HepG2 (cell line): ENCODE measurements around the gene ZNF853. TPM values are rescaled to one million over a fixed set of nuclear protein-coding genes. Genes with fewer than 3 reads are reported as not detected.

Experiments used
- ARNT ChIP-seq: fragments of 450-650 bp; IDR thresholded peaks from 2 replicates; pipeline ENCODE4 v1.6.1; 2017
- CREM ChIP-seq, 2 experiments: sonication (generic) in 1 of 2; formaldehyde crosslinking in 1 of 2; IDR thresholded peaks; 2 replicates each; pipeline versions ENCODE4 v1.4.0 to v1.6.1; 2016 to 2020; ENCODE audit warnings: antibody characterized with exemption in 1 of 2, mild to moderate bottlenecking in 1 of 2, missing genetic modification reagents in 1 of 2
- GTF2F1 ChIP-seq: fragments of 150-350 bp; IDR thresholded peaks from 2 replicates; pipeline ENCODE4 v1.6.1; 2014; ENCODE audit warnings: low read length
- HOXA5 ChIP-seq: sonication (generic); formaldehyde crosslinking; IDR thresholded peaks from 2 replicates; pipeline ENCODE4 v1.4.0; 2020; ENCODE audit warnings: missing genetic modification reagents
- ISL2 ChIP-seq: sonication (generic); formaldehyde crosslinking; IDR thresholded peaks from 2 replicates; pipeline ENCODE4 v1.5.0; 2020; ENCODE audit warnings: missing genetic modification reagents
- JDP2 ChIP-seq: sonication (generic); formaldehyde crosslinking; IDR thresholded peaks from 2 replicates; pipeline ENCODE4 v1.8.1; 2022; ENCODE audit warnings: missing genetic modification reagents, borderline replicate concordance
- SMAD3 ChIP-seq: sonication (generic); formaldehyde crosslinking; IDR thresholded peaks from 2 replicates; pipeline ENCODE4 v1.4.0; 2020; ENCODE audit warnings: missing genetic modification reagents
- ZNF292 ChIP-seq: sonication (generic); formaldehyde crosslinking; IDR thresholded peaks from 2 replicates; pipeline ENCODE4 v1.8.1; 2022; ENCODE audit warnings: mild to moderate bottlenecking, low read depth, missing genetic modification reagents, borderline replicate concordance
- ZNF607 ChIP-seq: sonication (generic); formaldehyde crosslinking; IDR thresholded peaks from 2 replicates; pipeline ENCODE4 v1.5.1; 2020; ENCODE audit warnings: missing genetic modification reagents, mild to moderate bottlenecking, borderline replicate concordance
- ZNF7 ChIP-seq: IDR thresholded peaks from 2 replicates; pipeline ENCODE4 v1.6.1; 2016; ENCODE audit warnings: missing biosample characterization, missing genetic modification reagents
- ZNF841 ChIP-seq: sonication (generic); formaldehyde crosslinking; IDR thresholded peaks from 2 replicates; pipeline ENCODE4 v1.8.1; 2023; ENCODE audit warnings: missing genetic modification reagents, borderline replicate concordance
- polyA plus RNA-seq, 8 experiments: library from polyadenylated mRNA; depleted of rRNA in 3 of 8; stranded (reverse) in 7 of 8; unstranded in 1 of 8; fragments of >200 nt; fragmentation: Illumina TruSeq in 4 of 8; extraction: Trizol in 4 of 8; gene quantifications; 2 replicates each; pipeline versions ENCODE4 v1.2.1 to v1.2.3, GENCODE V29; 2011 to 2016; ENCODE audit warnings: low read depth in 4 of 8, missing spikeins in 1 of 8, mixed read lengths in 1 of 8; ENCODE audit not compliant: insufficient read depth in 1 of 8
- total RNA-seq, 5 experiments: library from RNA; depleted of rRNA; stranded (reverse); fragments of >200 nt; fragmentation: Illumina TruSeq; extraction: Trizol; gene quantifications; 2 replicates each; pipeline ENCODE4 v1.2.3, GENCODE V29; 2016; ENCODE audit warnings: low read depth in 1 of 5
- TF ChIP-seq, protein P1 (sequence below): IDR thresholded peaks from 2 replicates; pipeline ENCODE4 v1.4.0; 2020; ENCODE audit warnings: mild to moderate bottlenecking, missing genetic modification reagents
- TF ChIP-seq, protein P2 (sequence below): sonication (generic); formaldehyde crosslinking; IDR thresholded peaks from 2 replicates; pipeline ENCODE4 v1.8.0; 2022; ENCODE audit warnings: missing genetic modification reagents, low read depth, mild to moderate bottlenecking, borderline replicate concordance
- TF ChIP-seq, protein P3 (sequence below): fragments of 450-650 bp; IDR thresholded peaks from 2 replicates; pipeline ENCODE4 v1.6.1; 2016
- TF ChIP-seq, protein P4 (sequence below): sonication (generic); formaldehyde crosslinking; IDR thresholded peaks from 2 replicates; pipeline ENCODE4 v1.4.0; 2020; ENCODE audit warnings: low read depth, mild to moderate bottlenecking, missing genetic modification reagents
- TF ChIP-seq, protein P5 (sequence below): sonication (generic); formaldehyde crosslinking; IDR thresholded peaks from 2 replicates; pipeline ENCODE4 v1.9.0; 2022; ENCODE audit warnings: missing genetic modification reagents, mild to moderate bottlenecking, borderline replicate concordance
- TF ChIP-seq, protein P6 (sequence below): sonication (generic); formaldehyde crosslinking; IDR thresholded peaks from 2 replicates; pipeline ENCODE4 v1.4.0; 2020; ENCODE audit warnings: missing genetic modification reagents
- TF ChIP-seq, protein P7 (sequence below): sonication (generic); formaldehyde crosslinking; IDR thresholded peaks from 2 replicates; pipeline ENCODE4 v1.4.0; 2020; ENCODE audit warnings: missing genetic modification reagents

The ZNF853 gene
- total and polyA plus RNA-seq, 2 of the 13 experiments (the other 11 are each of a cell fraction or from before 2014, with no cell fraction given) = 2.1 to 6.2 TPM

DNA sequence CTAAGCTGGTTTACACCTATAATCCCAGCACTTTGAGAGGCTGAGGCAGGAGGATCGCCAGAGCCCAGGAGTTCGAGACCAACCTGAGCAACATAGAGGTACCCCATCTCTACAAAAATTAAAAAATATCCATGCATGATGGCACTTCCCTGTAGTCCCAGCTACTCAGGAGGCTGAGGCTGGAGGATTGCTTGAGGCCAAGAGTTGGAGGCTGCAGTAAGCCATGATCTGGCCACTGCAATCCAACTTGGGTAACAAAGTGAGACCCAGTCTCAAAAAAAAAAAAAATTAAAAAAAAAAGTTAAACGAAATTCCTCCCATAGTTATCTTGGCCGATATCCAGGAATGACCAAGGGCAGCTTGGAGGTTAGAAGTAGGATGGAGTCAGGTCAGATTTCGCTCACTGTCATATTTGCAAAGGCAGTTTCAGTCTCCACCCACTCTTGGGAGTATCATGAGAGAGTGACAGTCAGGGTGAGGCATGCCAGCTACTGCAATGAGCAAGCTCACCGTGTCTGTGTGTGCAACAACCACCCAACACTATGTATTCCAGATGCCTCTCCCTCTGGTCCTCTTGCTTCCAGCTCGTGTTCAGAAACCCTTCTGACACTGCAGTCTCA is 44.1 kb upstream of the ZNF853 start (continued):
- TF ChIP-seq, protein P1, sequence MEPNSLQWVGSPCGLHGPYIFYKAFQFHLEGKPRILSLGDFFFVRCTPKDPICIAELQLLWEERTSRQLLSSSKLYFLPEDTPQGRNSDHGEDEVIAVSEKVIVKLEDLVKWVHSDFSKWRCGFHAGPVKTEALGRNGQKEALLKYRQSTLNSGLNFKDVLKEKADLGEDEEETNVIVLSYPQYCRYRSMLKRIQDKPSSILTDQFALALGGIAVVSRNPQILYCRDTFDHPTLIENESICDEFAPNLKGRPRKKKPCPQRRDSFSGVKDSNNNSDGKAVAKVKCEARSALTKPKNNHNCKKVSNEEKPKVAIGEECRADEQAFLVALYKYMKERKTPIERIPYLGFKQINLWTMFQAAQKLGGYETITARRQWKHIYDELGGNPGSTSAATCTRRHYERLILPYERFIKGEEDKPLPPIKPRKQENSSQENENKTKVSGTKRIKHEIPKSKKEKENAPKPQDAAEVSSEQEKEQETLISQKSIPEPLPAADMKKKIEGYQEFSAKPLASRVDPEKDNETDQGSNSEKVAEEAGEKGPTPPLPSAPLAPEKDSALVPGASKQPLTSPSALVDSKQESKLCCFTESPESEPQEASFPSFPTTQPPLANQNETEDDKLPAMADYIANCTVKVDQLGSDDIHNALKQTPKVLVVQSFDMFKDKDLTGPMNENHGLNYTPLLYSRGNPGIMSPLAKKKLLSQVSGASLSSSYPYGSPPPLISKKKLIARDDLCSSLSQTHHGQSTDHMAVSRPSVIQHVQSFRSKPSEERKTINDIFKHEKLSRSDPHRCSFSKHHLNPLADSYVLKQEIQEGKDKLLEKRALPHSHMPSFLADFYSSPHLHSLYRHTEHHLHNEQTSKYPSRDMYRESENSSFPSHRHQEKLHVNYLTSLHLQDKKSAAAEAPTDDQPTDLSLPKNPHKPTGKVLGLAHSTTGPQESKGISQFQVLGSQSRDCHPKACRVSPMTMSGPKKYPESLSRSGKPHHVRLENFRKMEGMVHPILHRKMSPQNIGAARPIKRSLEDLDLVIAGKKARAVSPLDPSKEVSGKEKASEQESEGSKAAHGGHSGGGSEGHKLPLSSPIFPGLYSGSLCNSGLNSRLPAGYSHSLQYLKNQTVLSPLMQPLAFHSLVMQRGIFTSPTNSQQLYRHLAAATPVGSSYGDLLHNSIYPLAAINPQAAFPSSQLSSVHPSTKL (CRISPR knock-in tag) = 0 out of 2 replicates have a peak, but pooled peaks have one; percentile 23
- TF ChIP-seq GTF2F1 (no peak), ZNF607 (CRISPR knock-in tag) (no peak), ISL2 (CRISPR knock-in tag) (0 out of 2 replicates have a peak, but pooled peaks have one; percentile 23), SMAD3 (CRISPR knock-in tag) (no peak), JDP2 (CRISPR knock-in tag) (no peak), ARNT (no peak), ZNF841 (no peak), HOXA5 (no peak), ZNF7 (CRISPR knock-in tag) (no peak), CREM (IDR thresholded peaks at IDR 0.05) (no peak), CREM (CRISPR knock-in tag; IDR thresholded peaks at IDR 0.05) (no peak), ZNF292 (CRISPR knock-in tag) (peak; percentile 47; the same call in 1 of the 2 replicates)
- TF ChIP-seq, protein P2, sequence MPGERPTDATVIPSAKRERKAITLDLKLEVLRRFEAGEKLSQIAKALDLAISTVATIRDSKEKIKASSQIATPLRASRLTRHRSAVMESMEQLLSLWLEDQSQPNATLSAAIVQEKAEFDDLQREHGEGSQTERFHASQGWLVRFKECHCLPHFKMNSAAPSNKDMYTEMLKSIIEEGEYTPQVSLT = no peak
- TF ChIP-seq, protein P3, sequence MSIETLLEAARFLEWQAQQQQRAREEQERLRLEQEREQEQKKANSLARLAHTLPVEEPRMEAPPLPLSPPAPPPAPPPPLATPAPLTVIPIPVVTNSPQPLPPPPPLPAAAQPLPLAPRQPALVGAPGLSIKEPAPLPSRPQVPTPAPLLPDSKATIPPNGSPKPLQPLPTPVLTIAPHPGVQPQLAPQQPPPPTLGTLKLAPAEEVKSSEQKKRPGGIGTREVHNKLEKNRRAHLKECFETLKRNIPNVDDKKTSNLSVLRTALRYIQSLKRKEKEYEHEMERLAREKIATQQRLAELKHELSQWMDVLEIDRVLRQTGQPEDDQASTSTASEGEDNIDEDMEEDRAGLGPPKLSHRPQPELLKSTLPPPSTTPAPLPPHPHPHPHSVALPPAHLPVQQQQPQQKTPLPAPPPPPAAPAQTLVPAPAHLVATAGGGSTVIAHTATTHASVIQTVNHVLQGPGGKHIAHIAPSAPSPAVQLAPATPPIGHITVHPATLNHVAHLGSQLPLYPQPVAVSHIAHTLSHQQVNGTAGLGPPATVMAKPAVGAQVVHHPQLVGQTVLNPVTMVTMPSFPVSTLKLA = no peak
- TF ChIP-seq, protein P4, sequence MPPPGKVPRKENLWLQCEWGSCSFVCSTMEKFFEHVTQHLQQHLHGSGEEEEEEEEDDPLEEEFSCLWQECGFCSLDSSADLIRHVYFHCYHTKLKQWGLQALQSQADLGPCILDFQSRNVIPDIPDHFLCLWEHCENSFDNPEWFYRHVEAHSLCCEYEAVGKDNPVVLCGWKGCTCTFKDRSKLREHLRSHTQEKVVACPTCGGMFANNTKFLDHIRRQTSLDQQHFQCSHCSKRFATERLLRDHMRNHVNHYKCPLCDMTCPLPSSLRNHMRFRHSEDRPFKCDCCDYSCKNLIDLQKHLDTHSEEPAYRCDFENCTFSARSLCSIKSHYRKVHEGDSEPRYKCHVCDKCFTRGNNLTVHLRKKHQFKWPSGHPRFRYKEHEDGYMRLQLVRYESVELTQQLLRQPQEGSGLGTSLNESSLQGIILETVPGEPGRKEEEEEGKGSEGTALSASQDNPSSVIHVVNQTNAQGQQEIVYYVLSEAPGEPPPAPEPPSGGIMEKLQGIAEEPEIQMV = no peak
- TF ChIP-seq, protein P5, sequence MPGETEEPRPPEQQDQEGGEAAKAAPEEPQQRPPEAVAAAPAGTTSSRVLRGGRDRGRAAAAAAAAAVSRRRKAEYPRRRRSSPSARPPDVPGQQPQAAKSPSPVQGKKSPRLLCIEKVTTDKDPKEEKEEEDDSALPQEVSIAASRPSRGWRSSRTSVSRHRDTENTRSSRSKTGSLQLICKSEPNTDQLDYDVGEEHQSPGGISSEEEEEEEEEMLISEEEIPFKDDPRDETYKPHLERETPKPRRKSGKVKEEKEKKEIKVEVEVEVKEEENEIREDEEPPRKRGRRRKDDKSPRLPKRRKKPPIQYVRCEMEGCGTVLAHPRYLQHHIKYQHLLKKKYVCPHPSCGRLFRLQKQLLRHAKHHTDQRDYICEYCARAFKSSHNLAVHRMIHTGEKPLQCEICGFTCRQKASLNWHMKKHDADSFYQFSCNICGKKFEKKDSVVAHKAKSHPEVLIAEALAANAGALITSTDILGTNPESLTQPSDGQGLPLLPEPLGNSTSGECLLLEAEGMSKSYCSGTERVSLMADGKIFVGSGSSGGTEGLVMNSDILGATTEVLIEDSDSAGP (CRISPR knock-in tag) = 0 out of 2 replicates have a peak, but pooled peaks have one; percentile 27
- TF ChIP-seq, protein P6, sequence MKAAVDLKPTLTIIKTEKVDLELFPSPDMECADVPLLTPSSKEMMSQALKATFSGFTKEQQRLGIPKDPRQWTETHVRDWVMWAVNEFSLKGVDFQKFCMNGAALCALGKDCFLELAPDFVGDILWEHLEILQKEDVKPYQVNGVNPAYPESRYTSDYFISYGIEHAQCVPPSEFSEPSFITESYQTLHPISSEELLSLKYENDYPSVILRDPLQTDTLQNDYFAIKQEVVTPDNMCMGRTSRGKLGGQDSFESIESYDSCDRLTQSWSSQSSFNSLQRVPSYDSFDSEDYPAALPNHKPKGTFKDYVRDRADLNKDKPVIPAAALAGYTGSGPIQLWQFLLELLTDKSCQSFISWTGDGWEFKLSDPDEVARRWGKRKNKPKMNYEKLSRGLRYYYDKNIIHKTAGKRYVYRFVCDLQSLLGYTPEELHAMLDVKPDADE = no peak
- TF ChIP-seq, protein P7, sequence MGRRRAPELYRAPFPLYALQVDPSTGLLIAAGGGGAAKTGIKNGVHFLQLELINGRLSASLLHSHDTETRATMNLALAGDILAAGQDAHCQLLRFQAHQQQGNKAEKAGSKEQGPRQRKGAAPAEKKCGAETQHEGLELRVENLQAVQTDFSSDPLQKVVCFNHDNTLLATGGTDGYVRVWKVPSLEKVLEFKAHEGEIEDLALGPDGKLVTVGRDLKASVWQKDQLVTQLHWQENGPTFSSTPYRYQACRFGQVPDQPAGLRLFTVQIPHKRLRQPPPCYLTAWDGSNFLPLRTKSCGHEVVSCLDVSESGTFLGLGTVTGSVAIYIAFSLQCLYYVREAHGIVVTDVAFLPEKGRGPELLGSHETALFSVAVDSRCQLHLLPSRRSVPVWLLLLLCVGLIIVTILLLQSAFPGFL (CRISPR knock-in tag) = no peak
